Mucosa of rectum (tissue), 2 donors: ENCODE measurements around the gene C1QL1.
"Not testable (repeated sequence)": the region's sequence is repeated elsewhere in the genome, so short reads cannot be mapped to it uniquely, and the experiment has no call there.

ENCODE experiments used
- H3K27ac ChIP-seq, 2 donors: one replicate each; pipeline ENCODE4 v1.7.0; 2013; ENCODE audit warnings: inconsistent platforms in 2 of 2, low read depth in 2 of 2, low read length in 2 of 2
- H3K27me3 ChIP-seq, 2 donors: one replicate each; pipeline ENCODE4 v1.7.0; 2013; ENCODE audit warnings: low read length in 2 of 2; ENCODE audit not compliant: control insufficient read depth in 2 of 2, insufficient read depth in 2 of 2
- H3K36me3 ChIP-seq, 2 donors: one replicate each; pipeline ENCODE4 v1.7.0; 2013; ENCODE audit warnings: low read length in 2 of 2; ENCODE audit not compliant: control insufficient read depth in 2 of 2, insufficient read depth in 2 of 2
- H3K4me1 ChIP-seq, 2 donors: one replicate each; pipeline ENCODE4 v1.7.0; 2013; ENCODE audit warnings: low read length in 2 of 2, mild to moderate bottlenecking in 1 of 2; ENCODE audit not compliant: control insufficient read depth in 2 of 2, insufficient read depth in 2 of 2
- H3K4me3 ChIP-seq, 2 donors: one replicate each; pipeline ENCODE4 v1.7.0; 2013; ENCODE audit warnings: low read length in 2 of 2
- H3K9ac ChIP-seq, 2 donors: one replicate each; pipeline ENCODE4 v1.7.0; 2013; ENCODE audit warnings: low read length in 2 of 2, low read depth in 1 of 2, mild to moderate bottlenecking in 1 of 2
- H3K9me3 ChIP-seq, 2 donors: one replicate each; pipeline ENCODE4 v1.7.0; 2013; ENCODE audit warnings: low read length in 2 of 2; ENCODE audit not compliant: control insufficient read depth in 2 of 2
- donor health status: healthy.
- donor health status: Normal muscosa, but diverticular disease.

The C1QL1 gene

DNA sequence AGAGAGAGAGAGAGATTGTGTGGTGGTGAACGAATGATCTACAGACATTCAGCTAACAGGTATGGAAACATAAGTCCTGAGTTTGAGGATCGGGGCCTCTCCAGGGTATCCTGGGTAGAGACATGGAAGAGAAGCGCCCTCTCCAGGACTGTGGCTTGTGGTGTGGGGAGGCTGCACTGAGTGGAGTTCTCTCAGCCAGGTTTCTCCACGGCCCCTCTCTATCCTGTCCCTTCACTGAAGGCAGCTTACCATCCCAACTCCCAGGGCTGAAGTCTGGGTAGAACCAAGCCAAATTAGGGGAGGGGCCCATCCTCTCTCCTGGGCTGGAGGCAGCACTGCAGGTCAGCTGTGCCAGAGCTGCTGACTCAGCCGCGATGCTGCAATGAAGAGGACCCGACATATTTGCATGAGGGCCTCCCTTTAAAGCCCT is 6.2 kb downstream of the C1QL1 start:
- peaks cover 27 to 33% of the 10 kb centered on the region in 2 donors for H3K27me3 ChIP-seq

DNA sequence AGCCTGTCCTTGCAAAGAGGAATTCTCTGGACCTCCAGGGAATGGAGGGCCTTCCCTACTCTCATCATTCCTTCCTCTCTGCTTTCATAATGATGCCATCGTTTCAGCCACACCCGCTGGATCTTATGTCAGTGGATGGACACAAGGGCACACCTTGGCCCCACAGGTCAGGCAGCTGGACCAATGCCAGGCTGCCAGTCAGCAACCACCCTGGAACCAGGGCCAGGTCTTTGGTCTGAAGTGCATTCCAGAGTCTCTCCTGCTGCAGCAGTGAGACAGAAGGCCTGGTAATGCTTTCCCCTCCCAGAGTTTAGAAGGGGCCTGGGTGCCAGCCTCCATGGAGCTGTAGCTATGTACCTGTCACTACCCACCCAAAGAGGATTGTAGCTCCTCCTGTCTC is 7.4 kb downstream of the C1QL1 start:
- Histone ChIP-seq H3K4me1 (no peaks in the 10 kb centered on the region), H3K27ac (no peak overlapping the region), H3K9me3 (no peaks in the 10 kb centered on the region), H3K4me3 (no peak overlapping the region), H3K27me3 (peaks cover 17 to 25% of the 10 kb centered on the region in 2 donors), H3K9ac (no peak overlapping the region), H3K36me3 (no peaks in the 10 kb centered on the region)

More for the DNA sequence above, 6.2 kb downstream of the C1QL1 start:
- H3K9ac ChIP-seq, result no peak overlapping the region
- no peak overlapping the region for H3K27ac ChIP-seq
- no peaks in the 10 kb centered on the region for H3K36me3 ChIP-seq
- H3K9me3 ChIP-seq, result no peaks in the 10 kb centered on the region
- no peaks in the 10 kb centered on the region for H3K4me1 ChIP-seq
- H3K4me3 ChIP-seq, result no peak overlapping the region

- no peak overlapping the region for H3K9ac ChIP-seq
- H3K9me3 ChIP-seq, result no peaks in the 10 kb centered on the region
- no peaks in the 10 kb centered on the region for H3K36me3 ChIP-seq
- no peaks in the 10 kb centered on the region for H3K4me1 ChIP-seq
- H3K27ac ChIP-seq, result no peak overlapping the region
- no peak overlapping the region for H3K4me3 ChIP-seq
- H3K27me3 ChIP-seq, result peaks cover 12 to 19% of the 10 kb centered on the region in 2 donors
Observed at GRCh38 chr17:44959821-44960531, 8.1 kb downstream of the C1QL1 start.

DNA sequence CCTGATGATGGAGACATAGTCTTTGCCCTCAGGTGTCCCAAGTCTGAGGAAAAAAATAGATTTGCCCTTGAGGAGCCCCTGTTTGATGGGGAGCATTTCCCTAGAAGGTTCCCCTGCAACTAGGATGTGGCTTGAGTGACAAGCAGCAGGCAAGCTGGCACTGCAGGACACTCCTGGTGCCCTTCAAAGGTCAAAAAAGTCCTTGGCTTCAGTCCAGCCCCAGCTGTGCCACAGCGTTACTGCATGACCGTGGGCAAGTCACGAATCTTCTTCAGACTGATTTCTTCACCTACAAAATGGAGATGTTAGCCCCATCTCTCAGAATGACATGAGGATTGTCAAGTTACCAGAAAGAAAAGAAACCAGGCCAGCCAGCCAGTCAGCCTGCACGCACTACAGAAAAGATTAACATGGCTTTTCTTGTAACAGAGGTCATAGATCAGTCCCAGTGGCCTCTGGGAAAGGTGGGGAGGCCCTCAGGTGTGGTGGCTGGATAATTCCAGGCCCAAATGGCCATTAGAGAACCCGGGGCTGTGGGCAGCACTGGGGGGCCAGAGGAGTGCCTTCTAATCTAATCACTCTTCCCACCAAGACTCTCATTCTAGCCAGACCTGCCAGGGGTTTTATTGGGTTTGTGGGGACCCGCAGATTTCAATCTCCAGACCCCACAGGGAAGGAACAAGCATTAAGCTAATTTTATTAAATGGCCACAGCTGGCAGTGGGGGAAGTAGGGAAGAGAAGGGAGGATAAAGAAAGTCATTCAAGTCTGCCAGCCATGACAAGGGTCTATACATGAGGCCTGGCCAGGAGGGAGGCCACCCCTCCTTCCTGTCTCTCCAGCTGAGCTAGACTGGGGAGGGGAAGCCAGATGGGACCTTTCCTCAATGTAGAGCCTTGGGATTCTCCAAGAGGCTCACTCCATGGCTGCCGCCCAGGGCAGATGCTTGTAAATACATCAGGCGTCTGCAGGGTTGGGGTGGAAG is 10.8 kb downstream of the C1QL1 start:
- no peak overlapping the region for H3K4me3 ChIP-seq
- no peaks in the 10 kb centered on the region for H3K36me3 ChIP-seq
- no peaks in the 10 kb centered on the region for H3K4me1 ChIP-seq
- no peak overlapping the region for H3K9ac ChIP-seq
- H3K27me3 ChIP-seq, result peaks cover 5 to 11% of the 10 kb centered on the region in 2 donors
- no peak overlapping the region for H3K27ac ChIP-seq
- H3K9me3 ChIP-seq, result no peaks in the 10 kb centered on the region

GRCh38 chr17:44955674-44956425 is 12.3 kb downstream of the C1QL1 start:
- no peak overlapping the region for H3K4me3 ChIP-seq

DNA sequence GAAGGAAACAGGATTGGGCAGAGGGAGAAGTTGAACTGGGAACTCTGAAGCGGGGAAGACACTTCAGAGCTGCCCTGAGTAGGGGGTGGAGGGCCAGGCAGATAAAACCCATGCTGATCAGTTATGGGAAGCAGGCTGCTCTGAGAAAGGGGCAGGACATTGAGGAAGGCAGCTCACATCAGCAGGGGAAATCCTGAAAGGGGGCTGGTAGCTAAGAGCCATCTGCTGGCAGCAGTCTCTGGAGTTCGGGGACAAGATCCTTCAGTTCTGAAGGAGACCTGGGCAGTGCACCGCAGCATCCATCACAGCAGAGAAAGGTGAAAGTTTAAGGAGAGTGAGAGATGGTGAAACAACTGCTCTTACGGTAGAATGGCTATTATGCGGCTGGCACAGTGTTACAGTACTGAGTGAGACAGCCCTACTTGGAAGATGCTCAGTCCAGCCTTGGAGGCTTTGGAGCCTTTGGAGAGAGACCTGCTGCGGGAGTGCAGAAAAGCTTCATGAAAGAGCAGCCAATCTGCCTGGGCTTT is 15.1 kb downstream of the C1QL1 start:
- Histone ChIP-seq H3K27me3 (peaks cover 2 to 3% of the 10 kb centered on the region in 2 donors), H3K4me3 (no peak overlapping the region), H3K36me3 (no peaks in the 10 kb centered on the region), H3K4me1 (peaks cover 0 to 2% of the 10 kb centered on the region in 2 donors), H3K9ac (no peak overlapping the region), H3K9me3 (no peaks in the 10 kb centered on the region), H3K27ac (no peak overlapping the region)

More at GRCh38 chr17:44955674-44956425, 12.3 kb downstream of the C1QL1 start:
- Histone ChIP-seq H3K4me1 (no peaks in the 10 kb centered on the region), H3K36me3 (no peaks in the 10 kb centered on the region), H3K27ac (no peak overlapping the region), H3K9me3 (no peaks in the 10 kb centered on the region), H3K27me3 (peaks cover 5 to 11% of the 10 kb centered on the region in 2 donors), H3K9ac (no peak overlapping the region)

DNA sequence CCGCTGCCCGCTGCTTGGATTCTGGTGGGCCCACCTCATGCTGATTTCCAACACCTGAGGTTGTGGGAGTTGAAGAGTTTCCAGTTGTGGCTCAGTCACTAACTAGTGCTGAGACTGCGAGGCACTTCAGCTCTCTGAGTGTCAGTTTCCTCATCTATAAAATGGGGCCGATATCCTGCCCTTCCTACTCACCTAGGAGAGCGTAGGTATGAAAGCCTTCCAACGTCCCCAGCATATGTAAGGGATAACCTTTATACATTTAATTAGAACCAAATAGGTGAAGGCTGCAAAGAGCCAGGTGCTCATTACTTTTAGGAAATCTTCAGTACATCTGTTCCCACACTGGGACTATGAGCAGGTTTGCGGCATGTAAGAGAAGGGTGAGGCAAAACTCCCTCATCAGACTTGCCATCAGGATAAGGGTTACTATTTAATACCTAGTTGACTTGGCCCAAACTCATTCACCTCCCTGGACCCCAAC is 19.7 kb downstream of the C1QL1 start:
- Histone ChIP-seq H3K9me3 (no peaks in the 10 kb centered on the region), H3K4me3 (peak overlapping the region; percentile 60 to 95), H3K36me3 (no peaks in the 10 kb centered on the region), H3K27me3 (no peaks in the 10 kb centered on the region), H3K27ac (no peak overlapping the region), H3K4me1 (peaks cover 4 to 9% of the 10 kb centered on the region in 2 donors), H3K9ac (peak overlapping the region; percentile 45 to 80)

GRCh38 chr17:44947461-44948314 is 20.4 kb downstream of the C1QL1 start, which contains the start of gene KIF18B:
TSS of gene KIF18B (minus strand) at chr17:44947773. CDS start at chr17:44936344, 11,429 bp downstream.
- Histone ChIP-seq H3K36me3 (no peaks in the 10 kb centered on the region), H3K9me3 (no peaks in the 10 kb centered on the region), H3K4me3 (peak within 1 kb of the TSS; percentile 60 to 95), H3K27ac (peak within 1 kb of the TSS in 1 of 2 donors; percentile 23), H3K9ac (peak within 1 kb of the TSS; percentile 49 to 80), H3K4me1 (peaks cover 4 to 9% of the 10 kb centered on the region in 2 donors), H3K27me3 (no peaks in the 10 kb centered on the region)

- H3K4me3 ChIP-seq, H3K4me1 ChIP-seq, H3K9me3 ChIP-seq, H3K27me3 ChIP-seq, H3K27ac ChIP-seq, H3K9ac ChIP-seq, H3K36me3 ChIP-seq: not testable (repeated sequence)
Observed at GRCh38 chr17:44945652-44946051, 22.5 kb downstream of the C1QL1 start.
